Embryonic facial prominence (tissue), 1 donor: Measurements from ENCODE around the gene GSG1.

Source experiments
- DNase-seq: peaks from one replicate; pipeline ENCODE4 v3.0.0-alpha.2; 2016; ENCODE audit errors: extremely low spot score

The GSG1 gene

DNA sequence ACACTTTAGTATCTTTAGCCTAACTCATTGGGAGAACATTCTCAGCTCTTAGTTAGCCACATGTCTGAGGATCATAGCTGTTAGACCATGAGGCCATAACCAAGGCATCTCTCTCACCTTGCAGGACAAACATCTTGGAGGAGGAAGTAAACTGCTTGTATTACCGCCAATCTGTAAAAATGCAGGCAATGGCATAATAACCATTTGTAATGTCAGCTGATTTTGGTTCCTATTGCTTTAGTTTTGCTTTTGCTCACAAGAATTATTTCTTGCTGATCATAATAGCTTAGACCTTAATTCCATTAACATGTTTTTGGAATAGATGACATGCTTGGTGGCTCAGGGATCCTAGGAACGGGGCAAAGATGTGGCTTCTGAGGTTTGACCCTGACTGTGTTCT lies 16.4 kb upstream of the GSG1 start:
- DNase-seq, result no peak

DNA sequence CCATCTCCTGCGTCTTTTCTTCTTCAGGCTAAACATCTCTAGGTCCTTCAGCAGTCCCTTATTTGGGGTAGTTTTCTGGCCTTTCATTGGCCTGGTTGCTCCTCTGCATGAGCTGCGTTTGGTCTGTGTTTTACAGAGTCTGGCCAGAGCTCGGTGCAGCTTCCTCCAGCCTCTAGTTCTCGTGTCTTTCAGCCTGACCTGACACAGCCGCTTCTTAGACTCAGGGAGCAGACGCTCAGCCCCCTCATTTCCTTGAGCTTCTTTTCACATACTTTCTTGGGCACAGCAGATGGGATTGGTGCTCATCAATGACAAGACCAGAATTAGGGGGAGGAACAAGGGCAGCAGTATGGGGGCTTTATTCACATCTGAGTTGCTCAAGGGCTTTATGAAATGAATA lies 13.6 kb upstream of the GSG1 start:
- no peak for DNase-seq

GRCh38 chr12:13116259-13116658 lies 12.8 kb upstream of the GSG1 start:
- DNase-seq, result no peak

DNA sequence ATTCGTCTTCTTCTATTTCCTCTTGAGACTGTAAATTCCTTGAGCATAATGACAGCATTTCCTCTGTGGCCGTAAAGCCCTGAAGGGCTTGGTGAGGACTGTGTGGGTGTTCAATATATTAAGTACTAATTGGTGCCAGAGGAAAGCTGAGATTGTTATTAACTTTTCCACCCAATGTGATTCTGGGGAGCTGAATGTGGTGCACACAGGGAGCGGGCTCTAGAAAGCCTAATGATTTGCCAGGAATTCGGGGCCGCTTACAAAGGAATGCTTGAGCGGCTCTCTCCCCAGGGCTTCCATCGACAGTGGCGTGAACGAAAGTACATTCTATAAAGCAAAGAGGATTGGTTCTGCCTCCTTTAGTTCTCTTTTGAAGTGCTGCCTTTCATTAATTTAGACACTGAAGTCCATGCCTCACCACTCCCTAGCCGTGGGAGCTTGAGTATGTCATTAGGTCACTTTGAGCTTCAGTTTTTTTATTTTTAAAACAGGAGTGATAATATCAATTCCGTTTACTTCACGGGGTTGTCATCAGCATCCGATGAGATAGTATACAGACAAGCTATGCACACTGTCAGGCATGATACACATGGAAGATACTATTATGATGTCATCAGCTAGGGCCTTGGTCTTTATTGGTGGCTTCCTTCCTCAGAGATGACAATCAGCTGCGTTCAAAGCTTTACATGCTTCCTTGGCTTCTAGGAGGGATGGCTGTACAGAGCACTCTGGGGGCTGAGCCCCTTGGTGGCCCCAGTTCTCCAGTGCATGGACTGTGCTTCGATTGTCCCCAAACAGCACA lies 11.0 kb upstream of the GSG1 start:
- no peak for DNase-seq

GRCh38 chr12:13112968-13113367 lies 9.5 kb upstream of the GSG1 start:
- no peak for DNase-seq

GRCh38 chr12:13106666-13107065 lies 3.2 kb upstream of the GSG1 start:
- DNase-seq, result no peak

- DNase-seq, result no peak
Measured at GRCh38 chr12:13105781-13106180, 2.3 kb upstream of the GSG1 start.

DNA sequence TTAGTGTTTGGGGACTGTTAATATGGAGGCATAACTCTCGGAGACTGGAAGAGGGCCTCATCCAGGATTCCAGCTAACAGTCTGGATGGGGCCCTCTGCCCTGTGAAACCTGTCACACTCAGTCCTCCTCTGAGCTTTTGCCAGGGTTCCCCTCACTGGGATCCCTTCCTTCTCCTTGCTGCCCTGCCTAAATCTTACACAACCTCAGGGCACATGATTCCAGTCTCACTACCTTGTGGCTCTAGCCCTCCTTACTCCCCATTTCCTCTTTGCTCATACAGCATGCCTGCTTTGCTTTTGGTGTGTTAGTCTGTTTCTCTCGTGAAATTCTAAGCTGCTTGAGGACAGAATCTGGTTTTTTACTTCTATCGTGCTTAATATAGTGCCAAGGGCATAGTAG lies 942 bp upstream of the GSG1 start:
- no peak for DNase-seq

DNA sequence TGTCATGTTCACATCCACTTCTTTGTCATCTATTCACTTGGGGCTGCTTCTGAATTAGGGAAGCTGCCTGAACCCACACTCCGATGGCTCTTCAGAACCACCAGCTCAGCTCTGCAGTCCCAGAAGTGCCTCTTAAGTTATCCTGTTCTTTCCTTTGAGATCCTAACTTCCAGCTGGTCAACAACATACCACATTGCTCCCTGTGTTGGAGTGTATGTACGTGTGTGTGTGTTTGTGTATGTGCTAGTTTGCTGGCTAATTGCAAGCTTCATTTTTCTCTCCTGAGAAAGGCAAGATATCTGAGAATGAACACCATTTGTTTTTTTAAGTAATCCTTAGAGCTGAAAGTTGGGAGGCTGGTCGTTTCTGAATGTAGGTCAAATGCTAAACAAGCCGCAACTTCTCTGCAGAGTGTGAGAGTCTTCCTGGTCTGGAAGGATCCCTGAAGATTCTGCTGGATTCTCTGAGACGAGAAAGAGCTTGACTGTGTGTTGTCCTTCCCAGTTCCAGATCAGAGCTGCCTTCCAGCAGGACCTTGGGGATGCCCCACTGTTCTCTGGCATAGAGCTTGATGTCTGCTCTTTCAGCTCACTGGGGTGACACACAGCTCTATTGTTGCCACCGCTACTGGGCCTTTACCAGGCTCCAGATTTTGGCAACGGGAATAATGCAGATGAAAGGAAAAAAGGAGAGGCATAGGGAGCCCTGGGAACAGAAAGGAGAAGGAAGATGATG lies 839 bp downstream of the GSG1 start:
- no peak for DNase-seq

- no peak for DNase-seq
Measured at GRCh38 chr12:13101821-13102375, 1.6 kb downstream of the GSG1 start.

GRCh38 chr12:13100882-13101769 lies 2.3 kb downstream of the GSG1 start:
- peak; percentile 87 for DNase-seq

GRCh38 chr12:13100605-13100881 lies 2.9 kb downstream of the GSG1 start:
- no peak for DNase-seq

GRCh38 chr12:13099844-13100604 lies 3.4 kb downstream of the GSG1 start:
- DNase-seq, result no peak

- no peak for DNase-seq
Measured at GRCh38 chr12:13099066-13099843, 4.2 kb downstream of the GSG1 start.

- no peak for DNase-seq
Measured at GRCh38 chr12:13097491-13098011, 5.9 kb downstream of the GSG1 start.

DNA sequence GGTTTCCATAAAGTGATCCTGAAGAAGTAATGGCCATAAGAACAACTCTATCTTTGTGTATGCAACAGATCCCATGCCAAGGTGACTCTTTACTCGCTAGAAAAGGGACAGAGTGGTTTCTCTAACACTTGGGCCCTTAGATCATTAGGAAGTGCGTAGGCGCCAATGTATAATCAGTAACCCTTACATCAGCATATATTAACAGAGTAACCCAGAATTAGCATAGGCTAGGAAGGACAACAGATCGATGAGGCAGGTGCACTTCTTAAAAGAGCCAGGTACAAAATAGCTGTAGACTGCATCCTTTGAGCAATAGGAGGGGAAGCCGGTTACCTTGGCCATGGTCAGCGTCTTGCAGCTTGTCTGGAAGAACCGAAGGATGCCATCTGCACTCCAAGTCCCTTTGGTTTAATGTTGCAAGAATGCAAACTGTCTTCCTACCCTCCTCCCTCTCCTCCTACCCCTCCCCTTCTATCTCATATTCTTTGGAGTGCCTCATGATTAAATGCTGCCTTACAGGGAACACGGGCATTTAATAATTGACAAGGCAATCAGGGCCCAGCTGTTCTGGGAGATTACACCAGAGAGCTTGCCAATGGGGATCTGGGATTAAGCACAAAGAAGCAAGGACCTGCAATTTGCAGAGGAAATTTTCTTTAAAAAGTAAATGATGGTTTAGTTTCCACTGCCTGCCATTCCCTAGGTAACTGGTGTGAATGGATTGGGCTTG lies 8.0 kb downstream of the GSG1 start:
- no peak for DNase-seq

DNA sequence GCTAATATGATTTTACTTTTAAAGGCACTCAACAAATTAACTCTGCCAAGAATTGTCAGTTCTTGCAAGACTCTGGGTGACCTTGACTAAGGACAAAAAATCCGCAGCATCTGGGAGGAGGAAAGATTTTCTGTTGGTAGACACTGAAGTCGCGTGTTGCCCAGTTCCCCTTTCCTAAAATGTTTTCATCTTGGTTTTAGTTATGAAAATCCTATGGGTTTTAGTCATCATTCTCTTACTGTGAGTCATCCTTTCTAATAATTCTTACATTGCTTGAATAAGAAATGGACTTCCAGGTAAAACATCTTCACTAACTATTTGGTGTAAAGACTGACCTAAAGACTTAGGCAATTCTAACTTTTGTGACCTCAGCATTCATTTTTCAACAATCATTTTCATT lies 9.1 kb downstream of the GSG1 start:
- DNase-seq, result no peak

DNA sequence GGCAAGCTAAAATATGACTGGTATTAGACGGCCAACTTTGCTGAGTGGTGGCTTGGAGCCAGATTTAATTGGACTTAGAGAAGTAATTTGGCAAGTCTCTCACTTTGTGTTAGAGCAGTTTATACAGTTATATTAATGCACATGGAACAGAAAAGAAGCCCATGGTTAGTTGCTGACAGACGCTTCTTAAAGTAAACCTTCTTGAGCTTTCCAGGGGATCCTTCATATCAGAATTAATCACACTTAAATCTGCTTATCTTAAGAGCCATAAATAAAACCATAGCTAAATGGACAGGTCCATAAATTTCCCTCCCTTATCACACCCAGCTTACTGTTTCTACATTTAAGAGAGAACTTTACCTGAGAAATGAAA lies 9.6 kb downstream of the GSG1 start:
- DNase-seq, result no peak

DNA sequence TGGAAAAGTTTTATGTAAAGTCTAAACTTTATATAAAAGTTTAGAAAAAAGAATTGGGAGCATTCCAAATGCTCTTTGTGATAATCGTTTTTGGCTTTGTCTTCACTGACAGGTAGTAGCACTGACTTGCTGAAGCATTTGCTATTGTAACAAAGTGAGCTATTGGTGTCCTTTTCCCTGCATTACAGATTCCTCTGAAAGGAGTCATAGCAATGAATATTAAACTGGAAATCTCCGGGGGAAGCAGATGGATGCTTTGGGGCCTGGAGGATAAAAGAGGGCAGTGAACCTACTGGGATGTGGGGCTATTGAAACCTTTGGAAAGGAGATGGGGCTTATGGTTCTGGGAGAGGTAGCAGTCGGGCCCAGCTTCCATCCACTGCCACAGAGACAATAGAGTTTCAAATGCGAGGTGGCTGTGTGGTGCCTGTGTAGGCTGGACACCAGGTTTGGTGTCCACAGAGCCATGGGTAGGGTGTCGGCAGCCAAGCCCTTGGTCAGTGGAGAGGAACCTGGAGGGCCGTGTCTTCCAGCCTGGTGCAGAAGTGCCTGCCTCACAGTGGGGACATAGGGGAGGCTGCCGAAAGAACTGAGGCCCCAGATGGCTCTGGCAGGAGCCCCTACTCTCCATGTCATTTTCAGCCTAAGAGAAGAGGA lies 10.1 kb downstream of the GSG1 start:
- DNase-seq, result no peak
